HG03108 (cell line): ENCODE measurements around the gene ADH4.
"Not testable (repeated sequence)": the region's sequence is repeated elsewhere in the genome, so short reads cannot be mapped to it uniquely, and the experiment has no call there.

Experiments
- ATAC-seq: cut with Tn5 transposase; IDR thresholded peaks from one replicate; pipeline ENCODE4 v1.9.1; 2021; ENCODE audit warnings: moderate library complexity; ENCODE audit not compliant: unreplicated experiment

Gene ADH4

GRCh38 chr4:99084595-99084994 is 59.5 kb downstream of the ADH4 start:
- no peak for ATAC-seq

- ATAC-seq, result no peak
Measured at GRCh38 chr4:99082192-99082591, 61.9 kb downstream of the ADH4 start.

- ATAC-seq, result not testable (repeated sequence)
Measured at GRCh38 chr4:99080869-99081268, 63.2 kb downstream of the ADH4 start.

- no peak for ATAC-seq
Measured at GRCh38 chr4:99079625-99080295, 64.3 kb downstream of the ADH4 start.

GRCh38 chr4:99078931-99079624 is 65.0 kb downstream of the ADH4 start:
- no peak for ATAC-seq

GRCh38 chr4:99078336-99078735 is 65.8 kb downstream of the ADH4 start:
- no peak for ATAC-seq

- ATAC-seq, result no peak
Measured at GRCh38 chr4:99077177-99077576, 66.9 kb downstream of the ADH4 start.

- ATAC-seq, result no peak
Measured at GRCh38 chr4:99076292-99076976, 67.7 kb downstream of the ADH4 start.

GRCh38 chr4:99074816-99075215 is 69.3 kb downstream of the ADH4 start:
- ATAC-seq, result no peak
